Astrocyte (in vitro differentiated cells and primary cell): ENCODE measurements around the gene ONECUT3. TPM values are rescaled to one million over a fixed set of nuclear protein-coding genes. Genes with fewer than 3 reads are reported as not detected.

ENCODE experiments used
- DNase-seq: peaks from one replicate; pipeline ENCODE4 v3.0.0-alpha.2; 2010; ENCODE audit warnings: low read depth
- FAIRE-seq: peaks from 2 replicates; lab custom pipeline; 2011; peaks lifted over from hg19 to GRCh38; lab: Jason Lieb, UNC
- H2AFZ ChIP-seq: 2 replicates; pipeline ENCODE4 v1.6.0; 2012; ENCODE audit warnings: low read depth, low read length, inconsistent platforms
- H3K27ac ChIP-seq: 2 replicates; pipeline ENCODE4 v1.5.1; 2011; ENCODE audit warnings: low read depth, low read length, inconsistent platforms
- H3K27me3 ChIP-seq: 2 replicates; pipeline ENCODE4 v1.6.0; 2011; ENCODE audit warnings: low read length, inconsistent platforms; ENCODE audit not compliant: insufficient read depth
- H3K36me3 ChIP-seq: 2 replicates; pipeline ENCODE4 v1.5.1; 2011; ENCODE audit warnings: low read length, inconsistent platforms; ENCODE audit not compliant: insufficient read depth
- H3K4me1 ChIP-seq: 2 replicates; pipeline ENCODE4 v1.5.1; 2011; ENCODE audit warnings: low read length, inconsistent platforms; ENCODE audit not compliant: insufficient read depth
- H3K4me2 ChIP-seq: 2 replicates; pipeline ENCODE4 v1.6.0; 2012; ENCODE audit warnings: low read length, inconsistent platforms
- H3K4me3 ChIP-seq: 2 replicates; pipeline ENCODE4 v1.5.1; 2011; ENCODE audit warnings: low read depth, mild to moderate bottlenecking, low read length, inconsistent platforms; ENCODE audit not compliant: insufficient read depth
- H3K79me2 ChIP-seq: 2 replicates; pipeline ENCODE4 v1.6.0; 2012; ENCODE audit warnings: mild to moderate bottlenecking, low read length, inconsistent platforms; ENCODE audit not compliant: insufficient read depth
- H3K9ac ChIP-seq: 2 replicates; pipeline ENCODE4 v1.6.0; 2012; ENCODE audit warnings: mild to moderate bottlenecking, low read length, inconsistent platforms
- H3K9me3 ChIP-seq: 2 replicates; pipeline ENCODE4 v1.5.1; 2012; ENCODE audit warnings: low read depth, mild to moderate bottlenecking, low read length, inconsistent platforms; ENCODE audit not compliant: insufficient read depth
- H4K20me1 ChIP-seq: 2 replicates; pipeline ENCODE4 v1.6.0; 2012; ENCODE audit warnings: low read length, inconsistent platforms; ENCODE audit not compliant: insufficient read depth
- H3K27ac Mint-ChIP-seq: one replicate; pipeline ENCODE4 v1.8.0; 2021; ENCODE audit warnings: mild to moderate bottlenecking, mixed read lengths; ENCODE audit not compliant: unreplicated experiment
- H3K27me3 Mint-ChIP-seq: one replicate; pipeline ENCODE4 v1.8.0; 2021; ENCODE audit warnings: low read depth, mixed read lengths; ENCODE audit not compliant: unreplicated experiment
- H3K36me3 Mint-ChIP-seq: one replicate; pipeline ENCODE4 v1.8.0; 2021; ENCODE audit warnings: low read depth, mixed read lengths; ENCODE audit not compliant: unreplicated experiment
- H3K4me1 Mint-ChIP-seq: one replicate; pipeline ENCODE4 v1.8.0; 2021; ENCODE audit warnings: low read depth, mixed read lengths; ENCODE audit not compliant: unreplicated experiment
- H3K4me3 Mint-ChIP-seq: one replicate; pipeline ENCODE4 v1.8.0; 2021; ENCODE audit warnings: mild to moderate bottlenecking, moderate library complexity, mixed read lengths; ENCODE audit not compliant: unreplicated experiment
- H3K9me3 Mint-ChIP-seq: one replicate; pipeline ENCODE4 v1.8.0; 2021; ENCODE audit warnings: mild to moderate bottlenecking, mixed read lengths; ENCODE audit not compliant: unreplicated experiment
- EZH2 ChIP-seq: IDR thresholded peaks from 2 replicates; pipeline ENCODE4 v1.6.1; 2012; ENCODE audit warnings: mild to moderate bottlenecking, low read length, inconsistent platforms; ENCODE audit not compliant: insufficient read depth
- total RNA-seq: library from RNA; stranded (reverse); gene quantifications from 2 replicates; pipeline ENCODE4 v1.2.1, GENCODE V29; 2021
- TF ChIP-seq, protein P1 (sequence below): IDR thresholded peaks from 2 replicates; pipeline ENCODE4 v1.5.1; 2011; ENCODE audit warnings: low read depth, mild to moderate bottlenecking, inconsistent platforms, low read length, moderate library complexity; ENCODE audit not compliant: insufficient read depth

ONECUT3 gene
- total RNA-seq, 1 donor from 2014 or later: not detected

DNA sequence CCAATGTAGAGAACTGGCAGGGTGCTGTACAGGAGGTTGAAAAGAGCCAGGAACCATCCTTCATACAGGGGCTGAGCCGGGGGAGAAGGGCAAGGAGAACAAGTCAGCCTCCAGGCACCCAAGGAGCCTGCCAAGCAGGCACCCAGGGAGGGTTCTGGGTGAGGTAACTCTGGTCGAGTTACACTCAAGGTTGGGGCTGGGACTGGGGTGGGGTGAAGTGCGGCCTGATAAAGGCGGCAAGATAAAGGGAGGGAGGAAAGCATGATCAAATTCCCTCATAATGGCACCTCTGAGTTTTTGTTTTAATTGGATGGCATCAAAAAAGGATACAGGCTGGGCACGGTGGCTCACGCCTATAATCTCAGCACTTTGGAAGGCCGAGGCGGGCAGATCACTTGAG is 33.8 kb downstream of the ONECUT3 start:
- no peaks in the 10 kb centered on the region for H3K79me2 ChIP-seq
- H2AFZ ChIP-seq: no peak overlapping the region
- Mint-ChIP-seq H3K9me3 (peaks cover 11% of the 10 kb centered on the region), H3K4me1 (no peaks in the 10 kb centered on the region), H3K27ac (no peak overlapping the region), H3K36me3 (peaks cover 6% of the 10 kb centered on the region), H3K4me3 (no peak overlapping the region), H3K27me3 (peaks cover 48% of the 10 kb centered on the region)
- peaks cover 7% of the 10 kb centered on the region for H3K9me3 ChIP-seq
- no peak overlapping the region for H3K27ac ChIP-seq
- no peak overlapping the region for H3K4me2 ChIP-seq
- H3K36me3 ChIP-seq: no peaks in the 10 kb centered on the region
- H3K27me3 ChIP-seq: peaks cover 10% of the 10 kb centered on the region
- DNase-seq: no peak
- no peaks in the 10 kb centered on the region for H4K20me1 ChIP-seq
- H3K4me1 ChIP-seq: no peaks in the 10 kb centered on the region
- TF ChIP-seq, protein P1, sequence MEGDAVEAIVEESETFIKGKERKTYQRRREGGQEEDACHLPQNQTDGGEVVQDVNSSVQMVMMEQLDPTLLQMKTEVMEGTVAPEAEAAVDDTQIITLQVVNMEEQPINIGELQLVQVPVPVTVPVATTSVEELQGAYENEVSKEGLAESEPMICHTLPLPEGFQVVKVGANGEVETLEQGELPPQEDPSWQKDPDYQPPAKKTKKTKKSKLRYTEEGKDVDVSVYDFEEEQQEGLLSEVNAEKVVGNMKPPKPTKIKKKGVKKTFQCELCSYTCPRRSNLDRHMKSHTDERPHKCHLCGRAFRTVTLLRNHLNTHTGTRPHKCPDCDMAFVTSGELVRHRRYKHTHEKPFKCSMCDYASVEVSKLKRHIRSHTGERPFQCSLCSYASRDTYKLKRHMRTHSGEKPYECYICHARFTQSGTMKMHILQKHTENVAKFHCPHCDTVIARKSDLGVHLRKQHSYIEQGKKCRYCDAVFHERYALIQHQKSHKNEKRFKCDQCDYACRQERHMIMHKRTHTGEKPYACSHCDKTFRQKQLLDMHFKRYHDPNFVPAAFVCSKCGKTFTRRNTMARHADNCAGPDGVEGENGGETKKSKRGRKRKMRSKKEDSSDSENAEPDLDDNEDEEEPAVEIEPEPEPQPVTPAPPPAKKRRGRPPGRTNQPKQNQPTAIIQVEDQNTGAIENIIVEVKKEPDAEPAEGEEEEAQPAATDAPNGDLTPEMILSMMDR: no peak
- TF ChIP-seq EZH2: no peak
- no peak overlapping the region for H3K9ac ChIP-seq
- no peak overlapping the region for H3K4me3 ChIP-seq
- FAIRE-seq: no peak

DNA sequence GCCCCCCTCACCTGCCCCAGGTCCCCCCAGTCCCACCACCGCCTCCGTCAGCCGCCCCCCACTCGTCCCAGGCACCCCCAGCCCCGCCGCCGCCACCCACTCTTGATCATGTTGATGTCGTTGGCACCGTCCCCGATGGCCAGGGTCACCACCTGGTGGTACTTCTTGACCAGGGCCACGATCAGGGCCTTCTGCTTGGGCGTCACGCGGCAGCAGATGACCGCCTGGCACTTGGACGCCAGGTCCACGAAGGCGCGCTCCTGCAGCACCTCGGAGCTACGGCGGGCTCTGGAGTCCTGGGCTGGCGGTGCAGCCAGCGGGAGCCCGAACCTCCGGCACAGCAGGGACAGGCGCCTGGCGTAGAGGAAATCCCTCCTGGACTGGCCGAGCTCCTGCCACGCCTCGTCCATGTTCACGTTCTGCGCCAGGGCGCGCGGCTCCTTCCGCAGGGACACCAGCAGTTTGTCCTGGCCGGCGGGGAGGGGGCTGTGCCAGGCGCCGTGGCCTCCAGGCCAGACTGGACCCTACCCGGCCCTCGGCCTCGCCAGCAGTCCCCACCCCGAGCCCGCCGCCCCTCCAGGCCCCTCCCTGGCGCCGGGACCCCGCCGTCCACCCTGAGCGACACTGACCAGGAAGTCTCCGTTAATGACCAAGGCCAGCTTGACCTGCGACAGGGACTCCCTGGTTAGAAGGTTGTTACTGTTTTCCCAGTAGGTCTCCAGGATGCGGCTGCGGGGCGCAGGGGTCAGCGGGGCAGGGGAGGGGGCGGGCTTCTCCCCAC is 36.1 kb downstream of the ONECUT3 start:
- no peak overlapping the region for H3K4me3 ChIP-seq
- Mint-ChIP-seq H3K4me3 (no peak overlapping the region), H3K27ac (no peak overlapping the region), H3K9me3 (no peaks in the 10 kb centered on the region), H3K4me1 (no peaks in the 10 kb centered on the region), H3K27me3 (peaks cover 32% of the 10 kb centered on the region), H3K36me3 (no peaks in the 10 kb centered on the region)
- H3K4me2 ChIP-seq: no peak overlapping the region
- no peaks in the 10 kb centered on the region for H3K4me1 ChIP-seq
- no peaks in the 10 kb centered on the region for H3K9me3 ChIP-seq
- no peak overlapping the region for H3K9ac ChIP-seq
- no peaks in the 10 kb centered on the region for H3K36me3 ChIP-seq
- no peak overlapping the region for H3K27ac ChIP-seq
- DNase-seq: no peak
- H4K20me1 ChIP-seq: no peaks in the 10 kb centered on the region
- H3K27me3 ChIP-seq: peaks cover 5% of the 10 kb centered on the region
- no peak for FAIRE-seq
- no peak overlapping the region for H2AFZ ChIP-seq
- H3K79me2 ChIP-seq: no peaks in the 10 kb centered on the region
- TF ChIP-seq EZH2: peak; percentile 36
- TF ChIP-seq, protein P1: no peak
